ENCODE data around the gene ANKRD11. TPM values are rescaled to one million over a fixed set of nuclear protein-coding genes. Genes with fewer than 3 reads are reported as not detected.

Gene ANKRD11
- polyA plus RNA-seq, 3 donors = 3.2 to 62.4 (median 5.4) TPM

GRCh38 chr16:89323120-89323960 is 167.0 kb downstream of the ANKRD11 start:
- Mint-ChIP-seq H3K27me3 (ENCODE audit: low read depth in 3 of 3) (peaks cover 0 to 1% (median 0%) of the 10 kb centered on the region in 3 donors), H3K27ac (peak overlapping the region in 6 of 7 donors; percentile 5 to 77 (median 34)), H3K9me3 (no peaks in the 10 kb centered on the region), H3K4me3 (no peak overlapping the region), H3K4me1 (peaks cover 71% of the 10 kb centered on the region), H3K36me3 (peaks cover 20 to 31% of the 10 kb centered on the region in 2 donors)
- no peak for DNase-seq
- Histone ChIP-seq H3K27me3 (ENCODE audit: control insufficient read depth in 2 of 2, insufficient read depth in 2 of 2, low read length in 2 of 2) (no peaks in the 10 kb centered on the region), H3K4me2 (replicated peaks; ENCODE audit: extremely low read depth, low read length, poor library complexity, severe bottlenecking) (no peak overlapping the region), H3K4me1 (ENCODE audit: control insufficient read depth in 1 of 2, insufficient read depth in 2 of 2, low read length in 2 of 2) (peaks cover 43 to 59% of the 10 kb centered on the region in 2 donors), H3K79me2 (ENCODE audit: insufficient read depth, low read length) (peaks cover 100% of the 10 kb centered on the region), H3K4me3 (replicated peaks in 1 of 3; ENCODE audit: low read depth in 2 of 3, low read length in 3 of 3) (no peak overlapping the region), H3K36me3 (replicated peaks in 1 of 2; ENCODE audit: control insufficient read depth in 1 of 2, insufficient read depth in 2 of 2, low read length in 2 of 2) (peaks cover 6 to 10% of the 10 kb centered on the region in 2 donors), H2AFZ (ENCODE audit: insufficient read depth, low read depth, low read length, poor library complexity, severe bottlenecking) (no peak overlapping the region), H4K20me1 (ENCODE audit: insufficient read depth, low read length) (peaks cover 100% of the 10 kb centered on the region), H3K9ac (ENCODE audit: insufficient read depth, low read length, poor library complexity, severe bottlenecking) (no peak overlapping the region), H3K9me3 (replicated peaks in 1 of 2; ENCODE audit: control insufficient read depth in 1 of 2, insufficient read depth in 1 of 2, low read length in 2 of 2) (no peaks in the 10 kb centered on the region), H3K27ac (ENCODE audit: low read depth in 1 of 2, low read length in 2 of 2) (peak overlapping the region in 1 of 2 donors; percentile 49)
- WGBS (ENCODE audit: insufficient coverage) = 82% methylated on average over 14 of the region's 26 CpGs
- intact Hi-C loops (cut with micrococcal nuclease) = no loop called here
- TF ChIP-seq CTCF (IDR thresholded peaks at IDR 0.05) = no peak

GRCh38 chr16:89322321-89323119 is 167.8 kb downstream of the ANKRD11 start:
- H3K36me3 ChIP-seq (replicated peaks in 1 of 2; ENCODE audit: control insufficient read depth in 1 of 2, insufficient read depth in 2 of 2, low read length in 2 of 2) = peaks cover 6 to 10% of the 10 kb centered on the region in 2 donors
- peak in 2 of 3 donors; percentile 24 to 47 for DNase-seq
- H3K79me2 ChIP-seq (ENCODE audit: insufficient read depth, low read length) = peaks cover 99% of the 10 kb centered on the region
- no peak overlapping the region for H3K4me2 ChIP-seq (replicated peaks; ENCODE audit: extremely low read depth, low read length, poor library complexity, severe bottlenecking)
- H3K4me1 ChIP-seq (ENCODE audit: control insufficient read depth in 1 of 2, insufficient read depth in 2 of 2, low read length in 2 of 2) = peaks cover 48 to 61% of the 10 kb centered on the region in 2 donors
- WGBS (ENCODE audit: insufficient coverage) = 85% methylated on average over 14 of the region's 19 CpGs
- H3K4me3 Mint-ChIP-seq = peak overlapping the region in 1 of 2 donors; percentile 16
- peaks cover 78% of the 10 kb centered on the region for H3K4me1 Mint-ChIP-seq
- H4K20me1 ChIP-seq (ENCODE audit: insufficient read depth, low read length) = peaks cover 100% of the 10 kb centered on the region
- H3K9me3 Mint-ChIP-seq = no peaks in the 10 kb centered on the region
- no peak overlapping the region for H3K9ac ChIP-seq (ENCODE audit: insufficient read depth, low read length, poor library complexity, severe bottlenecking)
- no peaks in the 10 kb centered on the region for H3K9me3 ChIP-seq (replicated peaks in 1 of 2; ENCODE audit: control insufficient read depth in 1 of 2, insufficient read depth in 1 of 2, low read length in 2 of 2)
- peaks cover 20 to 33% of the 10 kb centered on the region in 2 donors for H3K36me3 Mint-ChIP-seq
- H3K27ac ChIP-seq (ENCODE audit: low read depth in 1 of 2, low read length in 2 of 2) = peak overlapping the region; percentile 12 to 49
- no peaks in the 10 kb centered on the region for H3K27me3 ChIP-seq (ENCODE audit: control insufficient read depth in 2 of 2, insufficient read depth in 2 of 2, low read length in 2 of 2)
- H2AFZ ChIP-seq (ENCODE audit: insufficient read depth, low read depth, low read length, poor library complexity, severe bottlenecking) = no peak overlapping the region
- peak overlapping the region in 5 of 7 donors; percentile 5 to 75 (median 46) for H3K27ac Mint-ChIP-seq
- H3K4me3 ChIP-seq (replicated peaks in 1 of 3; ENCODE audit: low read depth in 2 of 3, low read length in 3 of 3) = no peak overlapping the region
- intact Hi-C loops (cut with micrococcal nuclease) = no loop called here
- H3K27me3 Mint-ChIP-seq (ENCODE audit: low read depth in 3 of 3) = peaks cover 0 to 2% (median 0%) of the 10 kb centered on the region in 3 donors
- TF ChIP-seq CTCF (IDR thresholded peaks at IDR 0.05) = no peak

Data from CD14-positive monocyte (primary cell).